GM12874 (cell line): ENCODE data around the gene ETV7.

Experiments used
- CTCF ChIP-seq: IDR thresholded peaks from 2 replicates; pipeline ENCODE4 v1.5.1; 2011; ENCODE audit warnings: low read depth, mild to moderate bottlenecking, control low read depth, low read length, moderate library complexity; ENCODE audit not compliant: insufficient read depth

Gene ETV7

GRCh38 chr6:36319821-36320220 lies 67.6 kb downstream of the ETV7 start:
- no peak for TF ChIP-seq CTCF

GRCh38 chr6:36319436-36319762 lies 68.1 kb downstream of the ETV7 start:
- TF ChIP-seq CTCF: no peak

- no peak for TF ChIP-seq CTCF
These were observed 68.6 kb downstream of the ETV7 start for GRCh38 chr6:36318690-36319435.

- TF ChIP-seq CTCF: no peak
These were observed 69.8 kb downstream of the ETV7 start for GRCh38 chr6:36317623-36318022.
